Endothelial cell of umbilical vein (primary cell): Measurements from ENCODE around the gene CEP63. TPM values are rescaled to one million over a fixed set of nuclear protein-coding genes. Genes with fewer than 3 reads are reported as not detected.

ENCODE experiments used
- BruUV-seq: library from RNA; stranded (reverse); fragments of 400-500 nt; replicated peaks from 2 replicates; lab custom pipeline; 2021; lab: Mats Ljungman, UMichigan
- CTCF ChIA-PET: fragments of 300-600, 350-600 bp; sonication (Branson Sonifier 250); formaldehyde crosslinking; loops from one replicate; lab custom pipeline; 2021; ENCODE audit warnings: antibody characterized with exemption, inconsistent platforms; lab: Charles Lee
- POLR2A ChIA-PET: fragments of 300-600, 350-600 bp; sonication (Branson Sonifier 250); formaldehyde crosslinking; loops from one replicate; lab custom pipeline; 2021; ENCODE audit warnings: antibody characterized with exemption, inconsistent platforms; lab: Charles Lee
- DNase-seq: peaks from one replicate; pipeline ENCODE4 v3.0.0-alpha.2; 2011; ENCODE audit warnings: low read depth, low spot score
- FAIRE-seq: peaks from 2 replicates; lab custom pipeline; 2011; peaks lifted over from hg19 to GRCh38; lab: Jason Lieb, UNC
- H2AFZ ChIP-seq: 2 replicates; pipeline ENCODE4 v1.6.0; 2012; ENCODE audit warnings: low read depth, low read length, control low read depth, inconsistent platforms
- H3K27ac ChIP-seq: 2 replicates; pipeline ENCODE4 v1.5.1; 2011; ENCODE audit warnings: low read depth, mild to moderate bottlenecking, control low read depth, low read length, moderate library complexity; ENCODE audit not compliant: insufficient read depth
- H3K27me3 ChIP-seq, 2 experiments: 2 replicates each; pipeline versions ENCODE4 v1.6.0 to v1.6.1; 2011; ENCODE audit warnings: low read length in 2 of 2, mixed read lengths in 1 of 2; ENCODE audit not compliant: control insufficient read depth in 2 of 2, insufficient read depth in 2 of 2
- H3K36me3 ChIP-seq, 2 experiments: 2 replicates in 1 of 2; 3 replicates in 1 of 2; pipeline ENCODE4 v1.5.1; 2011; ENCODE audit warnings: low read length in 2 of 2, mild to moderate bottlenecking in 1 of 2, moderate library complexity in 1 of 2; ENCODE audit not compliant: control insufficient read depth in 2 of 2, insufficient read depth in 2 of 2; ENCODE audit errors: extremely low read depth in 1 of 2
- H3K4me1 ChIP-seq: 3 replicates; pipeline ENCODE4 v1.5.1; 2011; ENCODE audit warnings: mild to moderate bottlenecking, low read length; ENCODE audit not compliant: control insufficient read depth, insufficient read depth; ENCODE audit errors: extremely low read depth
- H3K4me2 ChIP-seq: 2 replicates; pipeline ENCODE4 v1.6.1; 2011; ENCODE audit warnings: low read length, control low read depth, mixed read lengths; ENCODE audit not compliant: insufficient read depth
- H3K4me3 ChIP-seq, 3 experiments: fragments of 200-600 bp in 1 of 3; sonication (generic), shearing (Covaris generic) in 1 of 3; replicated peaks in 1 of 3; 2 replicates each; pipeline ENCODE4 v1.5.1; 2011 to 2016; ENCODE audit warnings: control low read depth in 3 of 3, low read length in 3 of 3, mild to moderate bottlenecking in 2 of 3, inconsistent platforms in 1 of 3, low read depth in 1 of 3, moderate library complexity in 1 of 3; ENCODE audit not compliant: insufficient read depth in 1 of 3
- H3K79me2 ChIP-seq: 2 replicates; pipeline ENCODE4 v1.6.0; 2012; ENCODE audit warnings: low read length, inconsistent platforms; ENCODE audit not compliant: control insufficient read depth, insufficient read depth
- H3K9ac ChIP-seq: replicated peaks from 2 replicates; pipeline ENCODE3; 2011; ENCODE audit warnings: low read length, control low read depth; ENCODE audit not compliant: insufficient read depth; ENCODE audit errors: extremely low read depth
- H3K9me1 ChIP-seq: replicated peaks from 3 replicates; pipeline ENCODE4 v1.6.0; 2011; ENCODE audit warnings: mild to moderate bottlenecking, low read length; ENCODE audit not compliant: control insufficient read depth, insufficient read depth; ENCODE audit errors: extremely low read depth
- H3K9me3 ChIP-seq: replicated peaks from 2 replicates; pipeline ENCODE4 v1.5.1; 2012; ENCODE audit warnings: low read length, inconsistent platforms; ENCODE audit not compliant: control insufficient read depth, insufficient read depth
- H4K20me1 ChIP-seq: replicated peaks from 2 replicates; pipeline ENCODE3; 2011; ENCODE audit warnings: mild to moderate bottlenecking, low read length; ENCODE audit not compliant: control insufficient read depth, insufficient read depth; ENCODE audit errors: extremely low read depth
- EZH2 ChIP-seq: IDR thresholded peaks from 2 replicates; pipeline ENCODE4 v1.6.1; 2012; ENCODE audit warnings: borderline replicate concordance, low read depth, mild to moderate bottlenecking, moderate library complexity, low read length, inconsistent platforms; ENCODE audit not compliant: severe bottlenecking
- FOS ChIP-seq: IDR thresholded peaks from 2 replicates; pipeline ENCODE4 v1.6.1; 2011; ENCODE audit warnings: mild to moderate bottlenecking, low read length, moderate library complexity, borderline replicate concordance; ENCODE audit not compliant: insufficient read depth
- GATA2 ChIP-seq: IDR thresholded peaks from 2 replicates; pipeline ENCODE4 v1.7.0; 2011; ENCODE audit warnings: low read depth, mild to moderate bottlenecking, moderate library complexity, mixed read lengths, low read length; ENCODE audit not compliant: insufficient read length, insufficient read depth
- JUN ChIP-seq: IDR thresholded peaks from 2 replicates; pipeline ENCODE4 v1.6.1; 2011; ENCODE audit warnings: borderline replicate concordance, low read depth; ENCODE audit not compliant: insufficient read length, insufficient read depth
- MYC ChIP-seq: IDR thresholded peaks from one replicate; pipeline ENCODE4 v1.6.1; 2011; ENCODE audit warnings: mild to moderate bottlenecking, low read depth, low read length
- POLR2A ChIP-seq: IDR thresholded peaks from 2 replicates; pipeline ENCODE4 v1.6.1; 2012; ENCODE audit warnings: low read depth, mild to moderate bottlenecking, control low read depth, low read length
- POLR2AphosphoS5 ChIP-seq: IDR thresholded peaks from 2 replicates; pipeline ENCODE4 v1.6.1; 2012; ENCODE audit warnings: low read depth, mild to moderate bottlenecking, control low read depth, low read length, moderate library complexity; ENCODE audit not compliant: insufficient read depth
- dilution Hi-C: fragments of 300-500 bp; cut with MboI; formaldehyde crosslinking; loops from one replicate; pipeline ENCODE4 v1.15.0; 2019; ENCODE audit warnings: low sequenced_read_pairs; ENCODE audit not compliant: extremely low pct_ligation_motif_present
- intact Hi-C: fragments of 100-400 bp; cut with micrococcal nuclease; formaldehyde crosslinking; loops from one replicate; pipeline ENCODE4 v1.10.0; 2022
- polyA plus RNA-seq, 4 experiments: library from polyadenylated mRNA; depleted of rRNA in 3 of 4; stranded (reverse) in 3 of 4; unstranded in 1 of 4; fragments of >200 nt; gene quantifications; 2 replicates each; pipeline versions ENCODE4 v1.2.1 to v1.2.3, GENCODE V29; 2011 to 2012; ENCODE audit warnings: missing spikeins in 1 of 4
- total RNA-seq: library from RNA; stranded (reverse); gene quantifications from 2 replicates; pipeline ENCODE4 v1.2.3, GENCODE V29; 2021
- TF ChIP-seq, protein P1 (sequence below), 2 donors: IDR thresholded peaks; 1 replicate in 1 of 2; 2 replicates in 1 of 2; pipeline ENCODE4 v1.5.1; 2011; ENCODE audit warnings: low read length in 2 of 2, mild to moderate bottlenecking in 2 of 2, moderate library complexity in 2 of 2, control low read depth in 1 of 2, inconsistent platforms in 1 of 2, low read depth in 1 of 2; ENCODE audit not compliant: insufficient read depth in 1 of 2; ENCODE audit errors: extremely low read depth in 1 of 2
- TF ChIP-seq, protein P2 (sequence below): IDR thresholded peaks from 2 replicates; pipeline ENCODE4 v1.6.1; 2011; ENCODE audit not compliant: insufficient read depth, insufficient read length

The CEP63 gene
- total and polyA plus RNA-seq, 2 donors (not counting 3 experiments of a cell fraction or from before 2014, with no cell fraction given): 5.7 to 29.4 TPM

DNA sequence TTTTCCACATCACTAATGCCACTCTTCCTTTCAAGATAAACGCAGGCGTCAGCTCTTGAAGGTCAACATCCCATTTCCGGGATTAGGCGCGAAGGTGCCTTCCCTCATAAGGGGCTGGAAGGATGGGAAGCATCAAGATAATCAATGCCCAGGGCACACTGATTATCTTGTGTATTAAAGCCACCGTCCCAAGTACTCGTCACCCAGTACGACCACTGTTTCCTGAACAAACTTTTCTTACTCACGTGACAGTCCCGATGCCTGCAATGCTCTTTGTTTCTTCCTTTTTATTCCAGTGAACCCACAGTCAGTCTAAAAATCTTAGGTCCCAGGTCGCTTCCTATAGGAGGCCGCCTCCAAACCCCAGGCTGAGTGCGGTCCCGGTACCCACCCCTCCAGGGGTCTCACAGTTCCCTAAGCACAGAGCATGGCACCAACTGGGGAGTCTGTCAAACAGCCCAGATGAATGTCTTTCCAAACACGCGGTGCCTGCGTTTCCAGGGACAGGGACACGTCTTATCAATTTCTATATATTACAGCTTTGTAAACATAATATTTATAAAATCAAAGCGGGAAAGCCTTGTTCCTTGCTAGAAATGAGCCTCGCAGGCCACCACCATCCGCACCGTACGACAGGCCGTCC lies 661 bp upstream of the CEP63 start:
- intact Hi-C loops: loop anchor here (1.0 to 10.0 kb wide), 3 partner anchors 116 to 913 kb away; partner anchors contain the start of gene CDV3
- Histone ChIP-seq H3K27me3 (no peaks in the 10 kb centered on the region), H3K9me1 (no peaks in the 10 kb centered on the region), H3K9ac (peak overlapping the region; percentile 94), H2AFZ (peak overlapping the region; percentile 14), H3K27ac (peak overlapping the region; percentile 92), H3K9me3 (no peaks in the 10 kb centered on the region), H3K79me2 (peaks cover 61% of the 10 kb centered on the region), H3K4me3 (peak overlapping the region; percentile 11 to 76 (median 75)), H3K4me2 (peak overlapping the region; percentile 92), H4K20me1 (no peaks in the 10 kb centered on the region), H3K4me1 (peaks cover 45% of the 10 kb centered on the region), H3K36me3 (peaks cover 10% of the 10 kb centered on the region in 2 experiments)
- POLR2A ChIA-PET: interaction anchor here (1.3 to 2.4 kb wide), 4 partner anchors 111 to 121 kb away, joined by 3 to 10 read pairs (median 5); partner anchors contain the start of gene AMOTL2
- TSS peak; percentile 52 for BruUV-seq
- CTCF ChIA-PET: interaction anchor here (1.0 to 2.3 kb wide), 6 partner anchors 11 to 269 kb away, joined by 3 to 16 read pairs (median 4); no protein-coding TSS in a partner anchor
- dilution Hi-C loops: no loop called here
- no peak for FAIRE-seq
- TF ChIP-seq POLR2AphosphoS5 (no peak), GATA2 (peak; percentile 38)
- DNase-seq: no peak

DNA sequence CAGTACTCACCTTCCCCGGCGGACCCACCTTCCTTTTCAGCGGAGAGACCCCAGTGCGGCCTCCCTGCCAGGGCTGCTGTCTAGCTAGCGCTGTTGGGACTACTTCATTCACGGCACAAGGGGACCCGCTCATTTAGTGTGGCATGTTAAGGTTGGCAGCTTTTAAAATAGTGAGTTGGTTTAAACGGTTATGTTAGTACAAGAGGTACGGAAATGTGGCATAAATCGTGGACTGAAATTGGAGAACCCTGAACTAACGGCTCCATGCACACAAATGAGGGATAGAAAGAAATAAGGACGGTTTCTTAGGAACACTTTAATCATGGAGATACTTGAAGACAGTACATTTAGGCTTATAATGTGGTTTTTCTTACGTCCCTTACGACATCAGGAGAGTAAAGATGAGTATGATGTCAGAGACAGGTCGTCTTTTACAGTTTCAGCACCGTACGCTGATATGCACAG lies 752 bp downstream of the CEP63 start:
- intact Hi-C loops (loop anchor here (1.0 to 10.0 kb wide), 3 partner anchors 112 to 914 kb away; partner anchors contain the start of genes AMOTL2 and CDV3), dilution Hi-C loops (no loop called here)
- no peaks in the 10 kb centered on the region for H4K20me1 ChIP-seq
- peaks cover 57% of the 10 kb centered on the region for H3K79me2 ChIP-seq
- H3K4me3 ChIP-seq: peak overlapping the region; percentile 75 to 88 (median 75)
- ChIA-PET POLR2A (interaction anchor here (0.7 to 2.4 kb wide), 4 partner anchors 48 to 120 kb away, joined by 3 to 10 read pairs (median 5); partner anchors contain the start of gene AMOTL2), CTCF (interaction anchor here (0.7 to 2.3 kb wide), 6 partner anchors 13 to 274 kb away, joined by 3 to 16 read pairs (median 4); no protein-coding TSS in a partner anchor)
- no peaks in the 10 kb centered on the region for H3K27me3 ChIP-seq
- peak overlapping the region; percentile 92 for H3K27ac ChIP-seq
- peaks cover 44% of the 10 kb centered on the region for H3K4me1 ChIP-seq
- H3K9me3 ChIP-seq: no peaks in the 10 kb centered on the region
- H3K36me3 ChIP-seq: peaks cover 0 to 2% of the 10 kb centered on the region in 2 experiments
- peak overlapping the region; percentile 91 for H3K4me2 ChIP-seq
- FAIRE-seq (no peak), DNase-seq (peak; percentile 47)
- H2AFZ ChIP-seq: peak overlapping the region; percentile 68
- peak overlapping the region; percentile 94 for H3K9ac ChIP-seq
- TF ChIP-seq GATA2 (no peak), MYC (no peak), POLR2A (no peak), FOS (no peak), JUN (no peak), EZH2 (no peak), POLR2AphosphoS5 (no peak)
- TF ChIP-seq, protein P1, sequence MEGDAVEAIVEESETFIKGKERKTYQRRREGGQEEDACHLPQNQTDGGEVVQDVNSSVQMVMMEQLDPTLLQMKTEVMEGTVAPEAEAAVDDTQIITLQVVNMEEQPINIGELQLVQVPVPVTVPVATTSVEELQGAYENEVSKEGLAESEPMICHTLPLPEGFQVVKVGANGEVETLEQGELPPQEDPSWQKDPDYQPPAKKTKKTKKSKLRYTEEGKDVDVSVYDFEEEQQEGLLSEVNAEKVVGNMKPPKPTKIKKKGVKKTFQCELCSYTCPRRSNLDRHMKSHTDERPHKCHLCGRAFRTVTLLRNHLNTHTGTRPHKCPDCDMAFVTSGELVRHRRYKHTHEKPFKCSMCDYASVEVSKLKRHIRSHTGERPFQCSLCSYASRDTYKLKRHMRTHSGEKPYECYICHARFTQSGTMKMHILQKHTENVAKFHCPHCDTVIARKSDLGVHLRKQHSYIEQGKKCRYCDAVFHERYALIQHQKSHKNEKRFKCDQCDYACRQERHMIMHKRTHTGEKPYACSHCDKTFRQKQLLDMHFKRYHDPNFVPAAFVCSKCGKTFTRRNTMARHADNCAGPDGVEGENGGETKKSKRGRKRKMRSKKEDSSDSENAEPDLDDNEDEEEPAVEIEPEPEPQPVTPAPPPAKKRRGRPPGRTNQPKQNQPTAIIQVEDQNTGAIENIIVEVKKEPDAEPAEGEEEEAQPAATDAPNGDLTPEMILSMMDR (IDR thresholded peaks at IDR 0.05; ENCODE audit: extremely low read depth in 1 of 2, insufficient read depth in 1 of 2, low read depth in 1 of 2, low read length in 2 of 2): no peak
- TF ChIP-seq, protein P2, sequence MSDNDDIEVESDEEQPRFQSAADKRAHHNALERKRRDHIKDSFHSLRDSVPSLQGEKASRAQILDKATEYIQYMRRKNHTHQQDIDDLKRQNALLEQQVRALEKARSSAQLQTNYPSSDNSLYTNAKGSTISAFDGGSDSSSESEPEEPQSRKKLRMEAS: no peak
- no peaks in the 10 kb centered on the region for H3K9me1 ChIP-seq
- BruUV-seq: TSS peak; percentile 4
